ENCODE measurements around the gene SH3RF1. TPM values are rescaled to one million over a fixed set of nuclear protein-coding genes. Genes with fewer than 3 reads are reported as not detected.
"Not testable (repeated sequence)": the region's sequence is repeated elsewhere in the genome, so short reads cannot be mapped to it uniquely, and the experiment has no call there.

Gene SH3RF1
- total and polyA plus RNA-seq, 10 of the 15 experiments (the other 5 are each of a cell fraction or from before 2014, with no cell fraction given) = 4.5 to 22.5 (median 10.4) TPM

- BruUV-seq (replicated peaks); RAD21 ChIA-PET (ENCODE audit: unreplicated experiment); ATAC-seq; H3K4me1 ChIP-seq (ENCODE audit: control insufficient read depth, insufficient read depth, low read length); in situ Hi-C loops (cut with MboI); H3K27ac ChIP-seq (ENCODE audit: control insufficient read depth, insufficient read depth); H3K27me3 ChIP-seq (replicated peaks in 1 of 2; ENCODE audit: control insufficient read depth in 2 of 2, insufficient read depth in 2 of 2, low read length in 1 of 2); SMC1A ChIA-PET (ENCODE audit: uncharacterized antibody, unreplicated experiment); H3K9me3 ChIP-seq (replicated peaks; ENCODE audit: control insufficient read depth, insufficient read depth, low read length); H2AFZ ChIP-seq (ENCODE audit: control insufficient read depth, low read depth, low read length); FAIRE-seq; POLR2A ChIA-PET; H3K36me3 ChIP-seq (ENCODE audit: control insufficient read depth in 2 of 2, insufficient read depth in 2 of 2, low read length in 1 of 2); DNase-seq (ENCODE audit: low read depth, low spot score); H4K20me1 ChIP-seq (ENCODE audit: control insufficient read depth, insufficient read depth); intact Hi-C loops (cut with micrococcal nuclease; ENCODE audit: unreplicated experiment); H3K4me2 ChIP-seq (ENCODE audit: control insufficient read depth, insufficient read depth); H3K4me3 ChIP-seq; CTCF ChIA-PET; H3K79me2 ChIP-seq (ENCODE audit: control insufficient read depth, insufficient read depth, low read length); H3K9ac ChIP-seq (ENCODE audit: control insufficient read depth, insufficient read depth, low read length): not testable (repeated sequence)
- WGBS (ENCODE audit: insufficient coverage, insufficient replicate concordance, low lambda C conversion rate, missing lambda C conversion rate) = 82% methylated on average over 4 of the region's 4 CpGs
These were observed 92.7 kb downstream of the SH3RF1 start for GRCh38 chr4:169178092-169178491.

DNA sequence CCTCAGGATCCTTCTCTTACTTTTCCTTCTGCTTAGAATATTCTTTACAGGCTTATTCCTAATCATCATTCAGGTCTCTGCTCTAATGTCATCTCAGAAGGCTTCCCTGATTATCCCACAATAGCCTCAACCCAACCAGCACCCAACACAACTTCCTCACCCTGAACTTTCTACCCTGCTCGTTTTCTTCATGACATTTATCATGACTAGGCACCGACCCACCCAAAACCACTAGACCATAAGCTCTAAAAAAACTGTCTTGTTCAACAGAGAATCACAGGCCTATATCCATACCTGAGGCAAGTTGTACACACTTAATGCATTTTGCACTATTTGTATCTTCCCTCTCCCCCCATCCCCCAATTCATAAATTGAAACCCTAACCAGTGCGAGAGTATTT lies 95.3 kb downstream of the SH3RF1 start:
- WGBS (ENCODE audit: insufficient coverage, insufficient replicate concordance, low lambda C conversion rate, missing lambda C conversion rate) = 50% methylated on average over 3 of the region's 3 CpGs
- Histone ChIP-seq H3K36me3 (ENCODE audit: control insufficient read depth in 2 of 2, insufficient read depth in 2 of 2, low read length in 1 of 2) (no peaks in the 10 kb centered on the region; a peak in 2 of 4 replicates), H3K27ac (ENCODE audit: control insufficient read depth, insufficient read depth) (no peak overlapping the region), H3K4me2 (ENCODE audit: control insufficient read depth, insufficient read depth) (no peak overlapping the region), H3K4me1 (ENCODE audit: control insufficient read depth, insufficient read depth, low read length) (0 out of 2 replicates have a peak, but pooled peaks cover 4% of the 10 kb centered on the region), H3K9ac (ENCODE audit: control insufficient read depth, insufficient read depth, low read length) (no peak overlapping the region), H3K9me3 (replicated peaks; ENCODE audit: control insufficient read depth, insufficient read depth, low read length) (no peaks in the 10 kb centered on the region), H4K20me1 (ENCODE audit: control insufficient read depth, insufficient read depth) (no peaks in the 10 kb centered on the region), H3K27me3 (replicated peaks in 1 of 2; ENCODE audit: control insufficient read depth in 2 of 2, insufficient read depth in 2 of 2, low read length in 1 of 2) (no peaks in the 10 kb centered on the region), H3K79me2 (ENCODE audit: control insufficient read depth, insufficient read depth, low read length) (peaks cover 2% of the 10 kb centered on the region), H2AFZ (ENCODE audit: control insufficient read depth, low read depth, low read length) (no peak overlapping the region), H3K4me3 (no peak overlapping the region)
- no TSS peak for BruUV-seq (replicated peaks)
- intact Hi-C loops (cut with micrococcal nuclease; ENCODE audit: unreplicated experiment) = no loop called here
- DNase-seq (ENCODE audit: low read depth, low spot score) (no peak), ATAC-seq (no peak; the same call in 1 of the 3 replicates), FAIRE-seq (no peak)
- CTCF ChIA-PET = no interaction called here
- in situ Hi-C loops (cut with MboI) = no loop called here
- TF ChIP-seq NFYB (IDR thresholded peaks at IDR 0.05; ENCODE audit: insufficient read depth, low read depth, low read length) (no peak), BACH1 (IDR thresholded peaks at IDR 0.05; ENCODE audit: borderline replicate concordance) (no peak), RAD51 (IDR thresholded peaks at IDR 0.05) (no peak), SMAD5 (IDR thresholded peaks at IDR 0.05; ENCODE audit: low read depth) (no peak), CHD2 (IDR thresholded peaks at IDR 0.05; ENCODE audit: borderline replicate concordance, low read depth, low read length) (no peak), NKRF (conservative IDR thresholded peaks at IDR 0.05) (no peak), ASH2L (IDR thresholded peaks at IDR 0.05; ENCODE audit: borderline replicate concordance, low read depth) (no peak), FOXM1 (IDR thresholded peaks at IDR 0.05; ENCODE audit: low read depth, low read length) (no peak), WRNIP1 (IDR thresholded peaks at IDR 0.05; ENCODE audit: borderline replicate concordance, low read depth, low read length) (no peak), SUPT20H (IDR thresholded peaks at IDR 0.05; ENCODE audit: borderline replicate concordance, control insufficient read depth, low read depth, low read length) (no peak), RUNX3 (IDR thresholded peaks at IDR 0.05; ENCODE audit: low read length) (no peak), NR2F1 (conservative IDR thresholded peaks at IDR 0.05) (no peak), SUZ12 (IDR thresholded peaks at IDR 0.05; ENCODE audit: unreplicated experiment) (no peak), NR2C2 (IDR thresholded peaks at IDR 0.05; ENCODE audit: borderline replicate concordance, control insufficient read depth, insufficient read length, low read depth) (no peak)
- TF ChIP-seq, protein P1, sequence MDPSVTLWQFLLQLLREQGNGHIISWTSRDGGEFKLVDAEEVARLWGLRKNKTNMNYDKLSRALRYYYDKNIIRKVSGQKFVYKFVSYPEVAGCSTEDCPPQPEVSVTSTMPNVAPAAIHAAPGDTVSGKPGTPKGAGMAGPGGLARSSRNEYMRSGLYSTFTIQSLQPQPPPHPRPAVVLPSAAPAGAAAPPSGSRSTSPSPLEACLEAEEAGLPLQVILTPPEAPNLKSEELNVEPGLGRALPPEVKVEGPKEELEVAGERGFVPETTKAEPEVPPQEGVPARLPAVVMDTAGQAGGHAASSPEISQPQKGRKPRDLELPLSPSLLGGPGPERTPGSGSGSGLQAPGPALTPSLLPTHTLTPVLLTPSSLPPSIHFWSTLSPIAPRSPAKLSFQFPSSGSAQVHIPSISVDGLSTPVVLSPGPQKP (IDR thresholded peaks at IDR 0.05; ENCODE audit: low read depth, low read length) = no peak
- POLR2A ChIA-PET = interaction anchor here (0.5 to 1.2 kb wide), 2 partner anchors 10 to 165 kb away, joined by 4 to 5 read pairs; partner anchors contain the start of gene CBR4
- SMC1A ChIA-PET (ENCODE audit: uncharacterized antibody, unreplicated experiment) = interaction anchor here (0.8 to 1.3 kb wide), 4 partner anchors 9 to 107 kb away, joined by 3 to 5 read pairs (median 4); no protein-coding TSS in a partner anchor
- RAD21 ChIA-PET (ENCODE audit: unreplicated experiment) = no interaction called here

Data from GM12878 (cell line).